H1 (cell line): ENCODE data around the gene CHD6. TPM values are rescaled to one million over a fixed set of nuclear protein-coding genes. Genes with fewer than 3 reads are reported as not detected.

Source experiments
- EZH2 ChIP-seq: fragments of 200-600 bp; sonication (generic); IDR thresholded peaks from 2 replicates; pipeline ENCODE4 v1.7.1; 2012; ENCODE audit warnings: low read depth, mild to moderate bottlenecking, moderate library complexity, low read length, inconsistent platforms; ENCODE audit not compliant: severe bottlenecking
- FOSL1 ChIP-seq: IDR thresholded peaks from 2 replicates; pipeline ENCODE4 v1.6.1; 2011; ENCODE audit warnings: mild to moderate bottlenecking, low read depth, low read length, moderate library complexity; ENCODE audit not compliant: insufficient read depth
- POU5F1 ChIP-seq: IDR thresholded peaks from 2 replicates; pipeline ENCODE4 v1.6.1; 2011; ENCODE audit warnings: low read depth, mild to moderate bottlenecking, low read length, moderate library complexity
- SP1 ChIP-seq: IDR thresholded peaks from 2 replicates; pipeline ENCODE4 v1.6.1; 2011; ENCODE audit warnings: low read depth, low read length
- SUZ12 ChIP-seq: fragments of 200-600 bp; sonication (generic); IDR thresholded peaks from 2 replicates; pipeline ENCODE4 v1.6.1; 2012; ENCODE audit warnings: mild to moderate bottlenecking, inconsistent platforms, low read length, moderate library complexity, mixed read lengths
- TCF12 ChIP-seq: IDR thresholded peaks from 2 replicates; pipeline ENCODE4 v1.6.1; 2011; ENCODE audit warnings: low read depth, mild to moderate bottlenecking, low read length
- polyA plus RNA-seq, 7 experiments: library from polyadenylated mRNA; depleted of rRNA in 3 of 7; stranded (reverse) in 5 of 7; unstranded in 2 of 7; fragments of >200 nt in 5 of 7; fragments of 200-250 nt in 2 of 7; gene quantifications; 1 replicate in 5 of 7; 2 replicates in 1 of 7; 4 replicates in 1 of 7; pipeline versions ENCODE4 v1.2.1 to v1.2.3, GENCODE V29; 2011 to 2013; ENCODE audit warnings: missing spikeins in 2 of 7, mixed read lengths in 2 of 7
- total RNA-seq: library from RNA; stranded (reverse); fragmentation: NEBNext Ultra II Directional; extraction: Animal tissue kit (Norgen Biotek cat#: 25700); gene quantifications from 2 replicates; pipeline ENCODE4 v1.2.1, GENCODE V29; 2021
- TF ChIP-seq, protein P1 (sequence below): IDR thresholded peaks from 2 replicates; pipeline ENCODE4 v1.6.1; 2012; ENCODE audit warnings: inconsistent platforms

Gene CHD6
- total and polyA plus RNA-seq, 2 of the 8 experiments (the other 6 are each of a cell fraction or from before 2014, with no cell fraction given): 11.1 to 62.9 TPM

DNA sequence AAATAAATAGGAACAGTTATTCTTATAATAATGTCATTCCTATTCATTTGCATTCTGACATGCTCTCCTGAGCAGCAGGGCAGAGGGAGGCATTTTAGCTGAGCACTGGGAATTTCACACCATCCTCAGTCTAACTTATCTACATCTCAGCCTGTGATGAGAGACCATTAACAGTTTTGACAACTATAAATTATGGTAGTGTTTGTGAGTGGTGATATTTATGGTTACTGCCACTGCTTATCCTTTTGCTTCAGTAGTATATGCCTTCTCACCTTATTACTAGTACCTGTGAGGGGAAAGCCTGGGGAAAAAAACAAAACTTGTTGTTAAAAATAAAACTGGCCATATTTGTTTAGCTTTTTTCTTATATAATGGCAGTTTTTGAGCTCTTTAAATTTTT, 17.0 kb upstream of the CHD6 start (continued):
- TF ChIP-seq TCF12 (no peak), EZH2 (no peak), SP1 (no peak), SUZ12 (no peak), FOSL1 (no peak), POU5F1 (no peak)
- TF ChIP-seq, protein P1, sequence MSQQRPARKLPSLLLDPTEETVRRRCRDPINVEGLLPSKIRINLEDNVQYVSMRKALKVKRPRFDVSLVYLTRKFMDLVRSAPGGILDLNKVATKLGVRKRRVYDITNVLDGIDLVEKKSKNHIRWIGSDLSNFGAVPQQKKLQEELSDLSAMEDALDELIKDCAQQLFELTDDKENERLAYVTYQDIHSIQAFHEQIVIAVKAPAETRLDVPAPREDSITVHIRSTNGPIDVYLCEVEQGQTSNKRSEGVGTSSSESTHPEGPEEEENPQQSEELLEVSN: no peak
